Measurements from ENCODE around the gene SCAPER.

SCAPER gene

DNA sequence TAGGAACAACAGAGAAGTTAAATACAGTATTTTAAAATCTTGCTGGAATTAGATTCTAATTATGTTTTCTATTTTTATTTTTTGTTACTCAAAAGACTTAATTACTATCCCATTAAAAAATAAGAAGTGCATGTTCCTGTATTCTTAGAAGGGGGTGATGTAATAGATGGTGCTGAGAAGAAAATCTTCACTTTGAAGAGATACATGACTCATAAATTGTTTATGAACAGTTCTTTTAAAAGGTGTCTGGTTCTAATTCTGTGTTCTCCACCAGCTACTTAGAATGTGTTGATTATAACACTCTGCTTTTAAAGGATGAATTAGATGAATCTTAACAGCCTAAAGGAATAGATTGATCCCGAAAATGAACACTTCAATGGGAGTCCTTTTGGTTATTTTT is 34.6 kb upstream of the SCAPER start:
- Histone ChIP-seq H3K9me3 (ENCODE audit: control insufficient read depth, insufficient read depth, low read depth, low read length) (no peaks in the 10 kb centered on the region), H3K36me3 (ENCODE audit: control insufficient read depth in 2 of 2, insufficient read depth in 1 of 2, low read length in 2 of 2) (peaks cover 55 to 69% of the 10 kb centered on the region in 2 experiments), H3K4me3 (ENCODE audit: low read depth, low read length) (no peak overlapping the region), H3K27ac (ENCODE audit: extremely low read depth, low read depth, low read length) (no peak overlapping the region), H3K4me1 (ENCODE audit: control insufficient read depth, insufficient read depth, low read length) (no peaks in the 10 kb centered on the region; the same call in 1 of the 2 replicates)
- ChIA-PET CTCF (no interaction called here), POLR2A (interaction anchor here (1.3 kb wide), 1 partner anchor 9 kb away, joined by 3 read pairs; the partner anchor contains the start of gene RCN2)
- peak; percentile 58; the same call in 1 of the 2 replicates for TF ChIP-seq PRDM6 (tag by site-specific recombination; IDR thresholded peaks at IDR 0.05)
- TF ChIP-seq SP7 (tag by site-specific recombination; IDR thresholded peaks at IDR 0.05): peak; percentile 56
- TF ChIP-seq PRDM1 (tag by site-specific recombination; IDR thresholded peaks at IDR 0.05): 0 out of 2 replicates have a peak, but pooled peaks have one; percentile 29
- TF ChIP-seq ZNF10 (tag by site-specific recombination; IDR thresholded peaks at IDR 0.05): no peak
- TF ChIP-seq ZNF837 (tag by site-specific recombination; IDR thresholded peaks at IDR 0.05): no peak
- TF ChIP-seq ZNF510 (tag by site-specific recombination; IDR thresholded peaks at IDR 0.05; ENCODE audit: insufficient replicate concordance): no peak
- TF ChIP-seq GLI2 (tag by site-specific recombination; IDR thresholded peaks at IDR 0.05; ENCODE audit: borderline replicate concordance, low read depth): no peak
- TF ChIP-seq, protein P1, sequence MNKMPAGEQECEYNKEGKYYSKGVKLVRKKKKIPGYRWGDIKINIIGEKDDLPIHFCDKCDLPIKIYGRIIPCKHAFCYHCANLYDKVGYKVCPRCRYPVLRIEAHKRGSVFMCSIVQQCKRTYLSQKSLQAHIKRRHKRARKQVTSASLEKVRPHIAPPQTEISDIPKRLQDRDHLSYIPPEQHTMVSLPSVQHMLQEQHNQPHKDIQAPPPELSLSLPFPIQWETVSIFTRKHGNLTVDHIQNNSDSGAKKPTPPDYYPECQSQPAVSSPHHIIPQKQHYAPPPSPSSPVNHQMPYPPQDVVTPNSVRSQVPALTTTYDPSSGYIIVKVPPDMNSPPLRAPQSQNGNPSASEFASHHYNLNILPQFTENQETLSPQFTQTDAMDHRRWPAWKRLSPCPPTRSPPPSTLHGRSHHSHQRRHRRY (tag by site-specific recombination; IDR thresholded peaks at IDR 0.05): no peak
- no peak for TF ChIP-seq OSR2 (tag by site-specific recombination; IDR thresholded peaks at IDR 0.05)
- TF ChIP-seq YY2 (tag by site-specific recombination; IDR thresholded peaks at IDR 0.05): no peak
- no peak for TF ChIP-seq ZEB2 (tag by site-specific recombination; IDR thresholded peaks at IDR 0.05)
- TF ChIP-seq, protein P2, sequence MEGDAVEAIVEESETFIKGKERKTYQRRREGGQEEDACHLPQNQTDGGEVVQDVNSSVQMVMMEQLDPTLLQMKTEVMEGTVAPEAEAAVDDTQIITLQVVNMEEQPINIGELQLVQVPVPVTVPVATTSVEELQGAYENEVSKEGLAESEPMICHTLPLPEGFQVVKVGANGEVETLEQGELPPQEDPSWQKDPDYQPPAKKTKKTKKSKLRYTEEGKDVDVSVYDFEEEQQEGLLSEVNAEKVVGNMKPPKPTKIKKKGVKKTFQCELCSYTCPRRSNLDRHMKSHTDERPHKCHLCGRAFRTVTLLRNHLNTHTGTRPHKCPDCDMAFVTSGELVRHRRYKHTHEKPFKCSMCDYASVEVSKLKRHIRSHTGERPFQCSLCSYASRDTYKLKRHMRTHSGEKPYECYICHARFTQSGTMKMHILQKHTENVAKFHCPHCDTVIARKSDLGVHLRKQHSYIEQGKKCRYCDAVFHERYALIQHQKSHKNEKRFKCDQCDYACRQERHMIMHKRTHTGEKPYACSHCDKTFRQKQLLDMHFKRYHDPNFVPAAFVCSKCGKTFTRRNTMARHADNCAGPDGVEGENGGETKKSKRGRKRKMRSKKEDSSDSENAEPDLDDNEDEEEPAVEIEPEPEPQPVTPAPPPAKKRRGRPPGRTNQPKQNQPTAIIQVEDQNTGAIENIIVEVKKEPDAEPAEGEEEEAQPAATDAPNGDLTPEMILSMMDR (tag by site-specific recombination; IDR thresholded peaks at IDR 0.05): no peak
- no peak for TF ChIP-seq PRDM2 (tag by site-specific recombination; IDR thresholded peaks at IDR 0.05; ENCODE audit: borderline replicate concordance)
- no peak for TF ChIP-seq ZNF473 (tag by site-specific recombination; IDR thresholded peaks at IDR 0.05)
- TF ChIP-seq ZNF555 (tag by site-specific recombination; conservative IDR thresholded peaks at IDR 0.05): no peak
- no peak for TF ChIP-seq SP2 (tag by site-specific recombination; IDR thresholded peaks at IDR 0.05)
- TF ChIP-seq BCL6B (tag by site-specific recombination; IDR thresholded peaks at IDR 0.05): peak; percentile 69

All from HEK293 (cell line).